ENCODE results near the gene MAP1LC3B2. TPM values are rescaled to one million over a fixed set of nuclear protein-coding genes. Genes with fewer than 3 reads are reported as not detected.
A peak's percentile ranks its signal among the peaks of the same experiment; 100 is the strongest.

The MAP1LC3B2 gene
- total RNA-seq, 4 donors from 2014 or later: 3.5 to 13.9 (median 5.6) TPM; not detected in 1

- Histone ChIP-seq H3K27ac (peak overlapping the region; percentile 45), H3K27me3 (no peaks in the 10 kb centered on the region), H3K4me3 (no peak overlapping the region), H3K4me1 (peaks cover 30% of the 10 kb centered on the region), H3K9me3 (no peaks in the 10 kb centered on the region), H3K36me3 (no peaks in the 10 kb centered on the region)
- TF ChIP-seq POLR2A (IDR thresholded peaks at IDR 0.05) (no peak), POLR2AphosphoS5 (IDR thresholded peaks at IDR 0.05) (no peak), CTCF (IDR thresholded peaks at IDR 0.05) (no peak)
- 84% methylated on average over 9 of the region's 9 CpGs for WGBS
- no peak for DNase-seq (ENCODE audit: low spot score in 2 of 2)
These were observed 38.9 kb upstream of the MAP1LC3B2 start for GRCh38 chr12:116520225-116520760.

- Histone ChIP-seq H3K4me3 (no peak overlapping the region), H3K27me3 (no peaks in the 10 kb centered on the region), H3K4me1 (peaks cover 36% of the 10 kb centered on the region), H3K27ac (peak overlapping the region; percentile 45), H3K9me3 (no peaks in the 10 kb centered on the region), H3K36me3 (no peaks in the 10 kb centered on the region)
- peak in 1 of 2 donors; percentile 80 for DNase-seq (ENCODE audit: low spot score in 2 of 2)
- no peak for TF ChIP-seq POLR2AphosphoS5 (IDR thresholded peaks at IDR 0.05)
- no peak for TF ChIP-seq CTCF (IDR thresholded peaks at IDR 0.05)
- TF ChIP-seq EP300 (IDR thresholded peaks at IDR 0.05): no peak
- 18% methylated on average over 14 of the region's 15 CpGs for WGBS
These were observed 38.2 kb upstream of the MAP1LC3B2 start for GRCh38 chr12:116520801-116521471.

- Histone ChIP-seq H3K27me3 (no peaks in the 10 kb centered on the region), H3K9me3 (no peaks in the 10 kb centered on the region), H3K36me3 (no peaks in the 10 kb centered on the region), H3K27ac (no peak overlapping the region), H3K4me1 (peaks cover 50% of the 10 kb centered on the region), H3K4me3 (no peak overlapping the region)
- TF ChIP-seq EP300 (IDR thresholded peaks at IDR 0.05) (no peak), CTCF (IDR thresholded peaks at IDR 0.05) (no peak), POLR2AphosphoS5 (IDR thresholded peaks at IDR 0.05) (no peak), POLR2A (IDR thresholded peaks at IDR 0.05) (no peak)
- 81% methylated on average over 10 of the region's 10 CpGs for WGBS
- DNase-seq (ENCODE audit: low spot score in 2 of 2): no peak
These were observed 34.9 kb upstream of the MAP1LC3B2 start for GRCh38 chr12:116524311-116524710.

GRCh38 chr12:116524964-116525379, 34.2 kb upstream of the MAP1LC3B2 start:
- Histone ChIP-seq H3K4me3 (peak overlapping the region; percentile 29), H3K9me3 (no peaks in the 10 kb centered on the region), H3K4me1 (peaks cover 56% of the 10 kb centered on the region), H3K27ac (peak overlapping the region; percentile 85), H3K36me3 (no peaks in the 10 kb centered on the region), H3K27me3 (no peaks in the 10 kb centered on the region)
- 41% methylated on average over 4 of the region's 4 CpGs for WGBS
- TF ChIP-seq POLR2A (IDR thresholded peaks at IDR 0.05): no peak
- TF ChIP-seq POLR2AphosphoS5 (IDR thresholded peaks at IDR 0.05): no peak
- no peak for TF ChIP-seq EP300 (IDR thresholded peaks at IDR 0.05)
- TF ChIP-seq CTCF (IDR thresholded peaks at IDR 0.05): no peak
- no peak for DNase-seq (ENCODE audit: low spot score in 2 of 2)

GRCh38 chr12:116525418-116526001, 33.7 kb upstream of the MAP1LC3B2 start:
- peak overlapping the region; percentile 85 for H3K27ac ChIP-seq
- peaks cover 55% of the 10 kb centered on the region for H3K4me1 ChIP-seq
- WGBS: 19% methylated on average over 15 of the region's 15 CpGs

More at GRCh38 chr12:116525418-116526001, 33.7 kb upstream of the MAP1LC3B2 start:
- peak overlapping the region; percentile 29 for H3K4me3 ChIP-seq
- no peaks in the 10 kb centered on the region for H3K9me3 ChIP-seq
- DNase-seq (ENCODE audit: low spot score in 2 of 2): peak; percentile 83 to 88
- H3K27me3 ChIP-seq: no peaks in the 10 kb centered on the region
- TF ChIP-seq EP300 (IDR thresholded peaks at IDR 0.05): no peak
- TF ChIP-seq POLR2A (IDR thresholded peaks at IDR 0.05): no peak
- no peak for TF ChIP-seq POLR2AphosphoS5 (IDR thresholded peaks at IDR 0.05)
- no peak for TF ChIP-seq CTCF (IDR thresholded peaks at IDR 0.05)
- H3K36me3 ChIP-seq: no peaks in the 10 kb centered on the region
